Mucosa of gallbladder (tissue), 1 donor: Measurements from ENCODE around the gene ARHGAP9. TPM values are rescaled to one million over a fixed set of nuclear protein-coding genes. Genes with fewer than 3 reads are reported as not detected.
"Not testable (repeated sequence)": the region's sequence is repeated elsewhere in the genome, so short reads cannot be mapped to it uniquely, and the experiment has no call there.

Source experiments
- DNase-seq: peaks from one replicate; pipeline ENCODE4 v3.0.0-alpha.2; 2020; ENCODE audit warnings: low spot score
- total RNA-seq: library from RNA; stranded (reverse); gene quantifications from one replicate; pipeline ENCODE4 v1.2.1, GENCODE V29; 2021
- donor health status: DM: no; HTN: no; CAD: no.

Gene ARHGAP9
- total RNA-seq, 1 donor from 2014 or later, result 20.4 TPM

DNA sequence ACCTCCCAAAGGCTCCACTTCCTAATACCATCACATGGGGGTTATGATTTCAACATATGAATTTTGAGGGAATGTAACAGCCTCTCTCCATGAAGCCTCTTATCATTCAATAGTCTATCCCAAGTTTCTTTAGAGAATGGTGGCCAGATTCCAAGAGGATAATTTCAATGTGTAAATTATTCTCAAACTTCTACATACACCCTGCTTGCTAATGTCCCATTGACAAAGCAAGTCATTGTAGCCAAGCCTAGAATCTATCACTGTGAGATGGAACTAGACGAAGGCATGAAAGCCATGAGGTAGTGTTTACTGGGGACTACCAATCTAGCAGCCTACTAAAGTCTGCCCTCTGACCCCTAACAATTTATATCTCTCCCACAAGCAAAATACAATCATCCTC is 41.3 kb downstream of the ARHGAP9 start:
- DNase-seq, result no peak

DNA sequence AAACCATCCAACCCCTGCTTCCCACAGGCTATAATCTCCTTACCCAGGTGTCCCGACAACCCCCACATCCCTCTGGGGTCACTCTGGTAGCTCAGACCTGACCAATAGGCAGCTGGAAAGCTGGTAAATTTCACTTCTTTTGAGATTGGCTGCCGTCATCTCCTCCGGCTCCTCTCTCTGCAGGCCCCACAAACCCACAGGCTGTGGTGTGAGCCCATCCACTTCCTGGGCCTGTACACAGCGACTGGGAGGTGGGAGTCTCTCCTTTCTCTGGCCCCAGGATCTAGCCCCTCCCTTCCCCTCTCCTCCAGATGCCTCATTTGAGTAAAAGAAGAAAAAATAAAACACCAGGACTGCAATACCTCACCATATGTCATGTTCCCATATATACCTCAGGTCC is 44.4 kb downstream of the ARHGAP9 start:
- no peak for DNase-seq

DNA sequence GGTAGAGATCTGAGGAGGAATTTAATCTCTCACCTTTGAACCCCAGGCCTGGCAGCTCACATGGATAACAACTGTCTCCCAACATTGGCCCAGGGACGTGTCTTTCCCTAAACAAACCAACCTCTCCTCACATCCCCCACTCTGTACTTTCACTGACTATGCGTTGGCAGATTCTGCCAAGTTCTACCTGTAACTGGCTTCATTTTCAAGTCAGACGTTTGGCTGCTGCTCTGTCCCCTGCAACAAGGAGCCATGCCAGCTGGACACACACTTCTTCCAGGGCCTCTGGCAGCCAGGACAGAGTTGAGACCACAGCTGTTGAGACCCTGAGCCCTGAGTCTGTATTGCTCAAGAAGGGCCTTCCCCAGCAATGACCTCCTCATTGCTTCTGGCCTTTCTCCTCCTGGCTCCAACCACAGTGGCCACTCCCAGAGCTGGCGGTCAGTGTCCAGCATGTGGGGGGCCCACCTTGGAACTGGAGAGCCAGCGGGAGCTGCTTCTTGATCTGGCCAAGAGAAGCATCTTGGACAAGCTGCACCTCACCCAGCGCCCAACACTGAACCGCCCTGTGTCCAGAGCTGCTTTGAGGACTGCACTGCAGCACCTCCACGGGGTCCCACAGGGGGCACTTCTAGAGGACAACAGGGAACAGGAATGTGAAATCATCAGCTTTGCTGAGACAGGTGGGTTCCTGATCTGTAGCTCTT is 45.0 kb downstream of the ARHGAP9 start, which contains the start of gene INHBC:
TSS of gene INHBC (plus strand) at position 268 of the 707 bp plus-strand sequence. CDS start at position 371, 103 bp downstream.
- DNase-seq, result no peak

DNA sequence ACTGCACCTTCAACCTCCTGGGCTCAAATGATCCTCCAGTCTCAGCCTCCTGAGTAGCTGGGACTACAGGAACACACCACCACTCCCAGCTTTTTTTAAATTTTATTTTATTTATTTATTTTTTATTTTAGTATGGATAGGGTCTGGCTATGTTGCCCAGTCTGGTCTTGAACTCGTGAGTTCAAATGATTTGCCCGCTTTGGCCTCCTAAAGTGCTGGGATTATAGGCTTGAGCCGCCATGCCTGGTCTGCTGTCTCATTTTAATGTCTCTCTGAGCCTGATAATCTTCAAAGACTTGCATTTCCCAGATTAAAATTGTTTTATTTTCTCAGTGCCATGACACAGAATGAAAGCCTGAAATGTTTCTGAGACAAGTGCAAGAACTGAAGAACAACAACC is 46.3 kb downstream of the ARHGAP9 start:
- DNase-seq, result no peak

DNA sequence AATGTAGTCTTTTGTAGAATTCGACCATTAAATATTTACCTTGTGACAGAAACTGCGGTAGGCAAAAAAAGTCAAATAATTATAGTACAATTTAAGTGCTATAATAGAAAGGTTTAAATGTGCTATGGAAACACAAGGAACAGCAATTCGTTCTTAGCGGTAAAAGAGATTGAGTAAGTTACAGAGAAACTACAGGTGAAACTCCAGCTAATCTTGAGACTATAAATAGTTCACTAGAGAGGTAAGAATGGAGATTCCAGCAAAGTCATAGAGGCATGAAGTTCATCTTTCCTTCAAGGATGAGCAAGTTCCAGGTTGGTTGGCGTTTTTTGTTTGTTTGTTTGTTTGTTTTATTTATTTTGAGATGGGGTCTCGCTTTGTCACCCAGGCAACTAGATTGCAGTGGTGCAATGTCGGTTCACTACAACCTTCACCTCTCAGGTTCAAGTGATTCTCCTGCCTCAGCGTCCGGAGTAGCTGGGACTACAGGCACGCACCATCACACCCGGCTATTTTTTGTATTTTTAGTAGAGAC is 47.9 kb downstream of the ARHGAP9 start:
- no peak for DNase-seq

DNA sequence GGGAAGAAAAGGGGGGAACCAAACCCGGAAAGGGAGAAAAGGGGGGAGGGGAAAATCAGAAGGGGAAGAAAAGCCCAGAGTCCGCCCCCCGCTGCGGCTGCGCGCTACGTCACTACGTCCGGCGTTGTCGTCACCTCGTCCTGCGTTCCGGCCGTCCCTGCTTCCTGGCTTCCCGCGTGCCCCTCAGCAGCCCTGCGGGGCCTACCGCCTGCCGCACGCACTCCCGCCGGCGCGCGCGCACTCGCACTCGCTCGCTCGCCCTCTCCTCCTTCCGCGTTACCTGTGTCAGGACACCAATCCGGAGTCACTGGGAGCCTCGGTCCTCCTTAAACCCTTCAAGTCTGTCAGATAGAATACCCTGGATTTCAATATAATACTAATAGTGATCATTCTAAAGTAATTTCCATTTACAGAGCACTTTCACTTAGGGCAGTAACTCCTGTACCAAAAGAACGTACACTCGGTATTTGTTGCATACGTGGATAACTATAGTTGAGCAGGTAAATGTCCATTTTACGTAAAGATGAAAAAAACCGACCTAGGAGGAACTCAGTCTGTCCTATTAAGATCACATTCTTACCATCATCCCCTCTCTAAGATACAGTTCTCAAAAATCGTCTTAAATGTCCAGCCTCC is 48.6 kb downstream of the ARHGAP9 start, which contains the start of gene R3HDM2:
TSS of gene R3HDM2 (minus strand) at position 113 of the 636 bp plus-strand sequence. CDS start 120,615 bp downstream, outside the sequence.
- DNase-seq, result peak; percentile 96

DNA sequence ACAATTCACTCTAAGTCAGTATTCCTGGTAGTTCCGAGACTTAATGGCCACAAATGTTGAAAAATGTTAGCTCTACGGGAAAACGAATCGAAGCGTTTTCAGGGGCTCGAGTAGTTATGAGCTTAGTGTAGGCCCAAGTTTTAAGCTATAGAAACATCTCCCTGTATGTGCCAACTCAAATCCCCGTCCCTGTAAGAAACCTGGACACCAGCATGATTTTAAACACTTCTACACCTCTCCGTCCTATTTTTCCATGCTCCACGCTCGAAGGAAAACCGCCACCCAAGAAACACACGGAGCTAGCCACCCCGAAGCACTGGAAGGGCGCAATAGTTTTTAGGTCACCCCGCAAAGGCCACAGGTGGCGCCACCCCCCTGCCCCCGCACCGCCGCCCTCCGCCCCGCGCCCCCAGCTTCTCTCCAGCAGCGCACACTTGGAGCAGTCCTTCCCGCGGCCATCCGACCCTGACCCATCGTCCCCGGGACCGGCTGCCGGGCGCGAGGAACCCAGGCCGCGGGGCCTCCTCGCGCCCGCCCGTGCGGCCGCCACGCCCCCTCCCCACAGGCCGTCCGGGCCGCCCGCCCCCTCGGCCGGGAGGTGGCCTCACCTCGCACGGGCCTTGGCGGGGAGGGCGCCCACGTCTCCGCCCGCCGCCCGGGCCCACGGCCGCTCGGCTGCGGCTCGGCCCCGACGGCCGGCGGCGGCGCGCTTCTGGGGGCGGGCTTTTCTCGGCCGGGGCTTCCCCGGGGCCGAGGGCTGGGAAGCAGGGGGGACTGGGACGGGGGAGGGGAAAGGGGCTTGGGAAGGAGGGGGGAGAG is 49.3 kb downstream of the ARHGAP9 start:
- peak; percentile 17 for DNase-seq

DNA sequence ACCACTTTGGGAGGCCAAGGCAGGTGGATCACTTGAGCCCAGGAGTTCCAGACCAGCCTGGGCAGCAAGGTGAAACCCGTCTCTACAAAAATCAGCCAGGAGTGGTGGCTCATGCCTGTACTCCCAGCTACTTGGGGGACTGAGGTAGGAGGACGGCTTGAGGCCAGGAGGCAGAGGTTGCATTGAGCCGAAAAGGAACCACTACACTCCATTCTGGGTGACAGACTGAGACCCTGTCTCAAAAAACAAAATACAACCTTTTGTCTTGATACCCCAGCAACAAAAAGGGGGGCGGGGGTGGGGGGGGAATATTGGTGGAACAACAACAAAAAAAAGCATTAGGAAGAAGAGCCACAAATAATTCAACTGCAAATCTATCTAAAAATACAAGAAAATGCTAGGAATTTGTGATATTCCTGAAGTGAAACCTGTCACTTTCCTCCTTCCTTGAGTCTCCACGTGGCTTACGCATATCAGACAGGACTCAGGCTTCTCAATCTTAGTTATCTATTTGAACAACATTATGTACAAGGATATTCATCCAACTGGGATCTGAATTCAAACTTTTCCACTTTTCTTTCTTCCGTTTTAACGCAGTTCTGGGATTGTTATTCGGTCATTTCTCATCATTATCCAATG is 50.1 kb downstream of the ARHGAP9 start:
- DNase-seq, result no peak

DNA sequence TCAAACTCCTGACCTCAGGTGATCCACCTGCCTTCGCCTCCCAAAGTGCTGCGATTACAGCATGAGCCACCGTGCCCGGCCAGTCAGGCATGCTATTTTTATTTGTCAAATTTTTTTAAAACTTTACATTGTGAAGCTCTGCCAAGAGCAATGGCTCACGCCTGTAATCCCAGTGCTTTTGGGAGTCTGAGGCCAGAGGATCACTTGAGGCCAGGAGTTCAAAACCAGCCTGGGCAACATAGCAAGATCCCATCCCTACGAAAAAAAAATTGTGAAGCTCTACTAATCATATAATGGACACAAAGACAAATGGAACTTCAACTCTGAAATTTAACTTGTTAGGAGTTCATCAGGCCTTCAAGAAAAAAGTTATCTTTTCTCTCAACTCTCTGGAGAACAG is 50.7 kb downstream of the ARHGAP9 start:
- no peak for DNase-seq

DNA sequence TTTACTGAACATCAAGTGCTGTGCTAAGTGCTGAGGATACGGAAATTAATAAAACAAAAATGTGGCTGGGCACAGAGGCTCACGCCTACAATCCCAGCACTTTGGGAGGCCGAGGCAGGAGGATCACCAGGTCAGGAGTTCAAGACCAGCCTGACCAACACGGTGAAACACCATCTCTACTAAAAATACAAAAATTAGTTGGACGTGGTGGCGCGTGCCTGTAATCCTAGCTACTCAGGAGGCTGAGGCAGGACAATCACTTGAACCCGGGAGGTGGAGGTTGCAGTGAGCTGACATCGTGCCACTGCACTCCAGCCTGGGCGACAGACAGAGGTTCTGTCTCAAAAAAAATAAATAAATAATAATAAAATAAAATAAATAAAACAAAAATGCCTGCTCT is 52.7 kb downstream of the ARHGAP9 start:
- DNase-seq, result not testable (repeated sequence)

Other genes starting within 250 kb of the ARHGAP9 start
- 3.6 TPM for gene STAC3, start 228.7 kb downstream of the ARHGAP9 start, total RNA-seq
- gene R3HDM2, start 48.8 kb downstream of the ARHGAP9 start, total RNA-seq, result 73.5 TPM
- not detected for gene INHBC, start 45.1 kb downstream of the ARHGAP9 start, total RNA-seq
- gene INHBE, start 24.6 kb downstream of the ARHGAP9 start, total RNA-seq, result 0.58 TPM
- 6.2 TPM for gene GLI1, start 20.1 kb downstream of the ARHGAP9 start, total RNA-seq
- gene MARS1, start 8.2 kb upstream of the ARHGAP9 start, total RNA-seq, result 116 TPM
- 24.6 TPM for gene DDIT3, start 40.6 kb upstream of the ARHGAP9 start, total RNA-seq
- 115 TPM for gene MBD6, start 43.0 kb upstream of the ARHGAP9 start, total RNA-seq
- 135 TPM for gene DCTN2, start 67.3 kb upstream of the ARHGAP9 start, total RNA-seq
- gene KIF5A, start 70.2 kb upstream of the ARHGAP9 start, total RNA-seq, result 0.81 TPM
- 36.1 TPM for gene PIP4K2C, start 111.3 kb upstream of the ARHGAP9 start, total RNA-seq
- 31.2 TPM for gene DTX3, start 125.0 kb upstream of the ARHGAP9 start, total RNA-seq
- gene ARHGEF25, start 131.6 kb upstream of the ARHGAP9 start, total RNA-seq, result 26.2 TPM
- 1.3 TPM for gene B4GALNT1, start 153.3 kb upstream of the ARHGAP9 start, total RNA-seq
- 249 TPM for gene OS9, start 214.3 kb upstream of the ARHGAP9 start, total RNA-seq